Measurements from ENCODE around the gene MOK.

MOK gene

GRCh38 chr14:102201776-102202175 lies 103.2 kb downstream of the MOK start:
- DNase-seq = no peak

GRCh38 chr14:102201353-102201738 lies 103.6 kb downstream of the MOK start:
- DNase-seq = no peak

GRCh38 chr14:102200690-102201352 lies 104.1 kb downstream of the MOK start:
- no peak for DNase-seq

GRCh38 chr14:102197317-102197853 lies 107.6 kb downstream of the MOK start:
- DNase-seq = no peak

GRCh38 chr14:102196902-102197230 lies 108.1 kb downstream of the MOK start:
- no peak for DNase-seq

DNA sequence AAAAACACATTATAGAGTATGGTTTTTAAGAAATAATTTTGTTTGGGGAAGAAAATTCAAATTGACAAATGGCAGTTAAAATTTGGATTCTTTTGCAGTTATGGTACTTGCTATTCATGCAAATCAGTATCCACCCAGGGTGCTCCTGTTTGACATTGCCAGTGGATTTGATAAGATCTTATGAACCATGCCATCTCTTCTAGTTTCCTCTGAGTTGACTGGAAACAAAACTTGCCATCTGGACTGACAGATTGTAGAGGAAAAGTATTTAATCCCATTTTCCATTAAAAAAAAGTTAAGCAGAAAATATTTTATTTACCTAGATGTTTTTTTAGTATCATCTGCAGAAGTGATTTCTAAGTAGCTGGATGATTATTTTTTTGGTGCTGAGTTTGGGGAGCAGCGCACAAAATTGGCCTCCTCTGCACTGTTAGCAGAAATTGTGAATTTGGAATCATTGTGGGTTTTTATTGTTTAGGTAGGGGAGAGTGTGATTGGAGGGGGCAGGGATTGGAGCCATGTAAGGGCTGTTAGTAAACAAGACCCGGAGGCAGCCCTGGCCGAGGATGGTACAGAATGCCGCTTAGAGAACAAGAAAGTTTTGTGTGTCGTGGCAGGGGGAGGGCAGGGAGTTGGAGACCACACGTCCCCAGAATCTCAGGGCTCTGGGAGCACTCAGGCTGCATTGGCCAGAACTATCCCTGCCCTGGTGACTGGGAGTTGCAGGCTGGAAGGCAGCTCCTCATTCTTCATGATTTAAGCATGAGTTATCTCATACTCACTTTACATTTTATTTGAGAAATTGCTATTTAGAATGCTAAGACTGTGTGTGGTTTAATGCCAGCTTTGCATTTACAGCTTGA lies 108.7 kb downstream of the MOK start:
- DNase-seq = no peak

- no peak for DNase-seq
Measured at GRCh38 chr14:102195446-102195845, 109.5 kb downstream of the MOK start.

DNA sequence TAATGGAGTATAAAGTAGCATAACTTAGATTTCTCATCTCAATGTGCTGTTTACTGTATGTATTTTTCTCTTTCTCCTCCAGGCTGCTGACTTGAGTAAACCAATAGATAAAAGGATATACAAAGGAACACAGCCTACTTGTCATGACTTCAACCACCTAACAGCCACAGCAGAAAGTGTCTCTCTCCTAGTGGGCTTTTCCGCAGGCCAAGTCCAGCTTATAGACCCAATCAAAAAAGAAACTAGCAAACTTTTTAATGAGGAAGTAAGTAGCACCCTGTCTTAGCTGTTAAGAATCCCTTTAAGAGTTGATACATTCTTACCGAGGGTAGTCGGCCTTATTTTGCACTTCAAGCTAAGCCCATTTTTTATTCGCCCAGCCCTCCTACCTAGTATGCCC lies 110.1 kb downstream of the MOK start:
- DNase-seq = no peak

GRCh38 chr14:102192840-102193502 lies 112.0 kb downstream of the MOK start:
- no peak for DNase-seq

DNA sequence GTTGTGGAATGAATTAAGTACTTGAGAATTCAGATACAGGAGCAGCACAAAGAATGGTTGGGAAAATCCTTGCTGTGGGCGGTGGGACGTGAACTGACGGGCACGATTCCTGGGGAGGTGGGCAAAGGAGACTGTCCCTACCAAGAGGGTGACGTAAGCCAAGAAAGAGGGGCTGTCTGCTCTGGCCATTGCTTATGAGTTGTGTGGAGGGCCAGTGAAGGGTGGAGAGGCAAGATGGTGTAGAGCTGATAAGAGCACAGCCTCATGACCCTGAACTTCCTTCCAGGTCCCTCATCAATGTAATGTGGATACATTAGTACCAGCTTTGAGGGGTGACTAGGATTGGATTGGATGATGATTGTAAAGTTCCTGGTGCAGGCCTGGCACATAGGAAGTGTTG lies 115.1 kb downstream of the MOK start:
- DNase-seq = no peak

DNA sequence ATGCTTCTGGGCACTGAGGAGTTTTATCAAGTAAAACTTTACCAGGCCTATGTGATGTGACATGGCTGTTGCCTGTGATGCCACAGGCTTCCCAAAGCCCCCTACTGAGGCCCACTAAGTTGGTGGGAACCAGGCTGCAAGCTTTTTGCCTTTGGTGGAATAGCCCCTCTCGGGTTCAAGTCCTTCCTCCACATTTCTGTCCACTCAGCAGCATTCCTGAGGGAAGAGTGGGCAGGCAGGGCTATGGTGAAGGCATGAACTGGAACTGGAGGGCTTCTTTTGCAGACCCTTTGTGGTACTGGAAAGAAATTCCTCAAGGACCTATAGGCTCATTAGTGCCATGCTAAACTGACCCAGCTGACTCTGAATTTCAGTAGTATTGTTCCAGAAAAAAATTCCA lies 116.8 kb downstream of the MOK start:
- DNase-seq = no peak

DNA sequence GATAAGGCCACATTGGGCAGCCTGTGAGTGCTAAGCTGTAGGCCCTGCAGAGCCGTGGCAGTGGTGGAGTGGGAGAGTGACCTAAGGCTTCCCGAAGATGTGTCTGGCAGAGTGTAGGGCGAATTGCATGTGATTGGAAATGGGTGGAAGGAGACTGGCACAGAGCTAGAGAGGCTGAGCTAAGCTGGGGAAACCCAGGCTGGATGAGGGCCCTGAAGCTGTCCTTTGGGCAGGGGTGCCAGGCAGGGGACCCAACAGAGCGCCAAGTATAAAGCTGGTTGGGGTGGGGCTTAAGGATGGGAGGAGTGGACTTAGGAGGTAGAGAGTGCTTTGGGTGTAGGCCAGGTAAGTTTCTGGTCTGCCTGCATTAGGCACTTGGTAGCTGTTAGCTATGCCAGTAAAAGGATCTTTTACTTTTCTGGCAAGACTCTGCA lies 117.4 kb downstream of the MOK start:
- no peak for DNase-seq

GRCh38 chr14:102187044-102187443 lies 117.9 kb downstream of the MOK start:
- DNase-seq = no peak

- DNase-seq = no peak
Measured at GRCh38 chr14:102185360-102185759, 119.6 kb downstream of the MOK start.

DNA sequence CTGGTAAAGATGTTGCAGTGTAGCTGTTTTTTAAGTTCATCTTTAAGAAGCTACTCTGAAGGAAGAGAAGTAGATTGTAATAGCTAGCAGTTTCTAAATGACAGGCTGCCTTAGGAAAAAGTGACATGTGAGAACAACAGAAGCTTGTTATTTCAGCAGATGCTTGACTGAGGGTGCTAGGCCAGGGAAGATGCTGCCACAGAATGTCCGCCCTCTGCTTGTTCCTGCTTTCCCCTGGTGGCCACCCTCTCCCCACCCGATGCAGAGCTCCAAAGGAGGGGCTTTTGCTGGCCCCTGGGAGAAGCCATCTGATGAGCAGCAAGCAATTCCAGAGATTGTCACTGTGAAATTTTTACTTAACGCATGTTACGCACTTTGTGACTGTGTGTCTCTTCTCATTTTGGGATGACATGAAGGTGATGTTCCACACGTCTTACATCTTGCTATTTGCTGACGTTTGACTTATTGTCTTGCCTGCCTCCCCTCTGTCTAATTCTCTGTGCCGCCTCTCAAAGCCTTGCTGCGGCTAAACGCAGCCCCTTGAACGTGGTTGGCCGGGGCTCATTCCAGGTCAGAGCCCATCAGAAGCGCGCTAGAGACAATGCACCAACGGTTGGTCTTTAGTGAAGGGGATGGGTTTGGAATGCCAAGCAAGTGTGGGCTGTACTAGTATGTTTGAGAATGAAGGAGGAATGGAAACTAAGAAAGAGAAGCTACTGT lies 120.5 kb downstream of the MOK start:
- no peak for DNase-seq

GRCh38 chr14:102183886-102184285 lies 121.1 kb downstream of the MOK start:
- DNase-seq = no peak

DNA sequence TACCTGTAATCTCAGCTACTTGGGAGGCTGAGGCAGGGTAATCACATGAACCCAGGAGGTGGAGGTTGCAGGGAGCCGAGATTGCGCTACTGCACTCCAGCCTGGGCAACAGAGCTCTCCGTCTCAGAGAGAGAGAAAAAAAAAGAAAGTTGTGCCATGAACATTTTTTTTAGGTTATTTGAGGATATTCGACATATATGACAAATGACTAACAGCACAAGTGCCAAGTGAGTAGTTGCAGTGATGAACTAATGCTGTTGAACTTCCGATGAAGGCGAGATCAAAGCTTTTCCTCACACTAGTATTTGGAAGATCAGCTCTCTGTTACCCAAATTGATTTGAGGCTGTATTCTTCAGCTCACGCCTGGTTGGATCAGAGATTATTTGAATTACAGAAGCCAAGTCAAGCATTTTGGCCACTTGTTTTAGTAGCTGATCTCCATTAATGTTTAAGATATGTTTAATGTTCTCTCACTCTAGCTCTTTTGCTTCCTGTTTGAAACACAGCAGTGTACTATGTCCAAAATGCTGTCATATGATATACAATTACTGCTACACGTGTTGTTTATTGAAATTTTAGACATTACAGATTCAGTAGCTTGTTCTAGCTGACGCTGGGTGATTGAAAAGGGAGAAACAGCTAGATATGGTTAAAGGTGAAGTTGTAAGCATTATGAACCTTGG lies 121.9 kb downstream of the MOK start:
- no peak for DNase-seq

GRCh38 chr14:102182190-102182589 lies 122.8 kb downstream of the MOK start:
- DNase-seq = no peak

GRCh38 chr14:102181187-102181586 lies 123.8 kb downstream of the MOK start:
- DNase-seq = no peak

DNA sequence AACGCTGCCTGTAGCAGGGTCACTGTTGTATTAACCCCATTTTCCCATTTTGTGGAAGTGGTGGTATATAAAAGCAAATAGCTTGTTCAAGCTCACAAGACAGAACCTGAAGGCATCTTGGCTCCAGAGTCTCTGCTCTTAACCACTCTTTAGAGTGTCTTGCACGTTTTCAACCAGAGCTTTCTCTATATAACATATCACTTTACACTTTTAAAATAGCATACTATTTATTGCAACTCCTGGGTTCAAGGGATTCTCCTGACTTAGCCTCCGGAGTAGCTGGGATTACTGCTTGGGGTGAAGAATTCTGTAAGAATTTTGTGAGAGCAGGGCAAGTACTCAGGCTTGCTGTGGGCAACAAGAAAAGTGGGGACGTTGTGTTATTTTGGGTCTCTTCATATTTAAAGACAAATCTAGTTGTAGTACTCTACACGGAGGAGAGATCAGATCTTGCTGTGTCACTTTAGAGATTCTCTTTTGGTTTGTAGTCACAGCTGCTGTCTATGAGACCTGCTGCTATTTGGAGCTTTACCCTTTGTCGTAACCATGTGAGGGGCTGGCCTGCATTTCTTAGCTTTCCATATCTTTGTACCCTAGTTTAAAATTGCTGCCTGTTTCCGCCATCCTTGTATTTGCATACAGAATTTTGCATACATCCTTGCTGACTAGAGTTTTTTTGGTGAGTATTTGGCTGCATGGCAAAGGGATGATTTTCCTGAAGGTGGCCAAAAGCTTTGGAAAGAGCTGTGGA lies 124.5 kb downstream of the MOK start:
- no peak for DNase-seq
